Natural killer cell (primary cell): ENCODE measurements around the gene GRID1. TPM values are rescaled to one million over a fixed set of nuclear protein-coding genes. Genes with fewer than 3 reads are reported as not detected.

Experiments used
- ATAC-seq, 3 donors: fragments of 150-1000 bp in 2 of 3; fragments of 200-7000 bp in 1 of 3; cut with Tn5 transposase; 1 replicate in 1 of 3; 2 replicates in 2 of 3; pipeline ENCODE4 v1.10.0; 2021; ENCODE audit warnings: mild to moderate bottlenecking in 2 of 3, moderate library complexity in 2 of 3
- DNase-seq, 2 donors: peaks; one replicate each; pipeline versions ENCODE4 v3.0.0 to v3.0.0-alpha.2; 2013 to 2021; ENCODE audit warnings: mixed read lengths in 1 of 2
- H3K27ac ChIP-seq: one replicate; pipeline ENCODE4 v1.5.1; 2013; ENCODE audit warnings: mild to moderate bottlenecking, low read length
- H3K27me3 ChIP-seq: one replicate; pipeline ENCODE4 v1.6.1; 2013; ENCODE audit warnings: low read length; ENCODE audit not compliant: control insufficient read depth, insufficient read depth
- H3K36me3 ChIP-seq: one replicate; pipeline ENCODE4 v1.6.1; 2013; ENCODE audit warnings: low read length; ENCODE audit not compliant: control insufficient read depth, insufficient read depth
- H3K4me1 ChIP-seq: one replicate; pipeline ENCODE4 v1.6.1; 2013; ENCODE audit warnings: low read length; ENCODE audit not compliant: control insufficient read depth, insufficient read depth
- H3K4me3 ChIP-seq: one replicate; pipeline ENCODE4 v1.5.1; 2013; ENCODE audit warnings: low read length
- H3K9me3 ChIP-seq: one replicate; pipeline ENCODE4 v1.6.1; 2013; ENCODE audit warnings: low read length; ENCODE audit not compliant: control insufficient read depth, insufficient read depth
- H3K27ac Mint-ChIP-seq, 2 donors: one replicate each; pipeline ENCODE4 v1.8.0; 2022; ENCODE audit warnings: mild to moderate bottlenecking in 2 of 2, mixed read lengths in 2 of 2, moderate library complexity in 1 of 2
- H3K27me3 Mint-ChIP-seq, 2 donors: one replicate each; pipeline ENCODE4 v1.8.0; 2022; ENCODE audit warnings: low read depth in 2 of 2, mixed read lengths in 2 of 2
- H3K36me3 Mint-ChIP-seq: one replicate; pipeline ENCODE4 v1.8.0; 2022; ENCODE audit warnings: mixed read lengths
- H3K4me1 Mint-ChIP-seq, 2 donors: one replicate each; pipeline ENCODE4 v1.8.0; 2022; ENCODE audit warnings: mixed read lengths in 2 of 2
- H3K4me3 Mint-ChIP-seq: one replicate; pipeline ENCODE4 v1.8.0; 2022; ENCODE audit warnings: mild to moderate bottlenecking, moderate library complexity, mixed read lengths
- H3K9me3 Mint-ChIP-seq, 2 donors: one replicate each; pipeline ENCODE4 v1.8.0; 2022; ENCODE audit warnings: mixed read lengths in 2 of 2
- WGBS: methylation state at CpG from one replicate; pipeline ENCODE4 v1.1.7; 2013; ENCODE audit warnings: missing lambda C conversion rate; ENCODE audit not compliant: insufficient coverage; 5-methylcytosine and 5-hydroxymethylcytosine counted together
- intact Hi-C: fragments of 100-400 bp; cut with micrococcal nuclease; formaldehyde crosslinking; loops from one replicate; pipeline ENCODE4 v1.14.2; 2022
- total RNA-seq, 4 donors: library from RNA; stranded (reverse); fragments of 120-200 nt in 1 of 4; gene quantifications; one replicate each; pipeline versions ENCODE4 v1.2.3 to v1.2.4, GENCODE V29; 2013 to 2022
- TF ChIP-seq, protein P1 (sequence below): fragments of 200-600 bp; IDR thresholded peaks from one replicate; pipeline ENCODE4 v1.8.0; 2022; ENCODE audit warnings: antibody characterized with exemption

GRID1 gene
- total RNA-seq, 3 donors from 2014 or later (not counting 1 experiment from before 2014, with no cell fraction given) = not detected

DNA sequence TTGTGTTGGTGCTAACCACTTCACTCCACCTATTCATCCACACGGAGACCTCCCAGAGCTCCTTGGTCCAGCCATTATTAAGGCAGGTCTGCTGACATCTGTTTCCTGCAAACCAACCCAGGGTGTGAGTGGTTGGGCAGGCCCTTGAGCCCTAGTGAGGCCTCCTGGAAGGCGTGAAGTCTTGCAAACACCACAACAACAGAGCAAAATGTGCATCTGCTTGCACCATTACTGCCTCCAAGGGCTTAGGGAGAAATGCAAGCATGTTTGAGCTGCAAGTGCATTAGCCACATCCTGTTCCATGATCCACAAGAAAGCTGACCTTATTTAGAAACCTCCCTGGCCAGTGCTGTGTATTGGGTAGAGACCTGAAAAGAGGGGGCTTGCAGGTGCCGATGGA, 325.5 kb downstream of the GRID1 start:
- TF ChIP-seq, protein P1, sequence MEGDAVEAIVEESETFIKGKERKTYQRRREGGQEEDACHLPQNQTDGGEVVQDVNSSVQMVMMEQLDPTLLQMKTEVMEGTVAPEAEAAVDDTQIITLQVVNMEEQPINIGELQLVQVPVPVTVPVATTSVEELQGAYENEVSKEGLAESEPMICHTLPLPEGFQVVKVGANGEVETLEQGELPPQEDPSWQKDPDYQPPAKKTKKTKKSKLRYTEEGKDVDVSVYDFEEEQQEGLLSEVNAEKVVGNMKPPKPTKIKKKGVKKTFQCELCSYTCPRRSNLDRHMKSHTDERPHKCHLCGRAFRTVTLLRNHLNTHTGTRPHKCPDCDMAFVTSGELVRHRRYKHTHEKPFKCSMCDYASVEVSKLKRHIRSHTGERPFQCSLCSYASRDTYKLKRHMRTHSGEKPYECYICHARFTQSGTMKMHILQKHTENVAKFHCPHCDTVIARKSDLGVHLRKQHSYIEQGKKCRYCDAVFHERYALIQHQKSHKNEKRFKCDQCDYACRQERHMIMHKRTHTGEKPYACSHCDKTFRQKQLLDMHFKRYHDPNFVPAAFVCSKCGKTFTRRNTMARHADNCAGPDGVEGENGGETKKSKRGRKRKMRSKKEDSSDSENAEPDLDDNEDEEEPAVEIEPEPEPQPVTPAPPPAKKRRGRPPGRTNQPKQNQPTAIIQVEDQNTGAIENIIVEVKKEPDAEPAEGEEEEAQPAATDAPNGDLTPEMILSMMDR = no peak

DNA sequence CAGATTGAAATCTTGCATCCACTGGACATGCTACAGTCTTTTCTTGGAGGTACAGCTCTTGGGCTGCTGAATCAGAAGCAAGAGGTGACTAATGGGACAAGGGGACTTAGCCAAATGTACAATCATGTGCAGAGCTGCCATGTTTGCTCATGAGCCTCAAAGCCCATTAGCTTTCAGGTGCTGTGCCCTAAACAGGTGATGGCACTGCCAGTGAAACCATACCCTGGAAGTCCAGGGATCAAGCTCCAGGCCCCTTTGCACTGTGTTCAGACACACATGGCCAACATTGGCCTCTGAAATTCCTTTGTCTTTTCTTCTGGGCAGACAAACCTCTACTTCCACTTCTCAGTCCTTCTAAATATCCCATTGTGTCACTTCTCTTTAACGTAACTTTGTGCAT, 328.2 kb downstream of the GRID1 start:
- Mint-ChIP-seq H3K4me3 (no peak overlapping the region), H3K27me3 (peaks cover 0 to 2% of the 10 kb centered on the region in 2 donors), H3K36me3 (no peaks in the 10 kb centered on the region), H3K27ac (no peak overlapping the region), H3K9me3 (peaks cover 0 to 2% of the 10 kb centered on the region in 2 donors), H3K4me1 (no peaks in the 10 kb centered on the region)
- intact Hi-C loops = no loop called here
- H3K27me3 ChIP-seq = no peaks in the 10 kb centered on the region
- H3K4me3 ChIP-seq = no peak overlapping the region
- TF ChIP-seq, protein P1 = no peak
- no peaks in the 10 kb centered on the region for H3K4me1 ChIP-seq
- H3K27ac ChIP-seq = no peak overlapping the region
- ATAC-seq (no peak), DNase-seq (no peak)
- H3K36me3 ChIP-seq = no peaks in the 10 kb centered on the region
- H3K9me3 ChIP-seq = no peaks in the 10 kb centered on the region
- WGBS = no CpG with 5 or more reads among the region's 1 CpG

More for the DNA sequence above, 325.5 kb downstream of the GRID1 start:
- WGBS = 63% methylated on average over 3 of the region's 3 CpGs
- Histone ChIP-seq H3K9me3 (no peaks in the 10 kb centered on the region), H3K27me3 (no peaks in the 10 kb centered on the region), H3K4me3 (no peak overlapping the region), H3K4me1 (no peaks in the 10 kb centered on the region), H3K27ac (no peak overlapping the region), H3K36me3 (no peaks in the 10 kb centered on the region)
- Mint-ChIP-seq H3K4me3 (no peak overlapping the region), H3K9me3 (peaks cover 0 to 2% of the 10 kb centered on the region in 2 donors), H3K4me1 (no peaks in the 10 kb centered on the region), H3K27me3 (peaks cover 5 to 6% of the 10 kb centered on the region in 2 donors), H3K36me3 (no peaks in the 10 kb centered on the region), H3K27ac (no peak overlapping the region)
- intact Hi-C loops = no loop called here
- DNase-seq (no peak), ATAC-seq (no peak)

DNA sequence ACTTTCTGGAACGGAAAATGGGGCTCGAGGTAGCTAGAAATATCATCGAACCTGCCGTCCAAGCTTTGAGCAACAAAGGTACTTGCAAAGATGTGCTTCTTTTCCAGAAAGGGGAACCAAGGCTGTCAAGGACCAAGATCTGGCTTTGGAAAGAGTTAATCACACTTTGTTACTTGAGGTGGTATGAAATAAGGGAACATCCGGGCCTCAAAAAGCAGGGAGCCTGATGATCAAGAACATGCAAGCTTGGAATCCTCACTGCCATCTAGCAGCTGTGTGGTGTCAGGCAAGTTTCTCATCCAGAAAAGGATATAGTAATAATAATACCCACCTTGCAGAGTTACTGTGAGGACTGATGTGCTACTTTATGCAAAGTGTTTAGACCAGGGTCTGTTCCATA, 329.5 kb downstream of the GRID1 start:
- Mint-ChIP-seq H3K27me3 (peaks cover 0 to 2% of the 10 kb centered on the region in 2 donors), H3K27ac (no peak overlapping the region), H3K4me3 (no peak overlapping the region), H3K36me3 (no peaks in the 10 kb centered on the region), H3K9me3 (peaks cover 0 to 2% of the 10 kb centered on the region in 2 donors), H3K4me1 (no peaks in the 10 kb centered on the region)
- TF ChIP-seq, protein P1 = no peak
- DNase-seq (no peak), ATAC-seq (no peak)
- Histone ChIP-seq H3K4me1 (no peaks in the 10 kb centered on the region), H3K36me3 (no peaks in the 10 kb centered on the region), H3K27ac (no peak overlapping the region), H3K9me3 (no peaks in the 10 kb centered on the region), H3K27me3 (no peaks in the 10 kb centered on the region), H3K4me3 (no peak overlapping the region)
- intact Hi-C loops = no loop called here
- 93% methylated on average over 5 of the region's 5 CpGs for WGBS

DNA sequence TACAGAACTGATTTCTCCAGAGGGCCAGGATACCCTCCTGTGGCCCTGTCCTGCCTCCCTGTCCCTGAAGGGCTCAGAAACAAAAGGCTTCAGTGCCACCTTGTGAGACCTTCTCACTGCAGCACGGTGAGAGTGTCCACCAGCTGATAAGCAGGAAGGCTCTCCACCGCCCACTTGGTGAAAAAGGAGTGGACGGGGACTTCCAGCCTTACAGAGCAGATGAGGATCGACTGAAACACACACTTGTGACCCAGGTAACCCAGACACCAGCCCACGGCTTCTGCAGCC, 330.1 kb downstream of the GRID1 start:
- H3K9me3 Mint-ChIP-seq = peaks cover 0 to 2% of the 10 kb centered on the region in 2 donors
- no peaks in the 10 kb centered on the region for H3K36me3 Mint-ChIP-seq

More for the DNA sequence above, 330.1 kb downstream of the GRID1 start:
- H3K9me3 ChIP-seq = no peaks in the 10 kb centered on the region
- H3K36me3 ChIP-seq = no peaks in the 10 kb centered on the region
- no peaks in the 10 kb centered on the region for H3K27me3 ChIP-seq
- H3K27ac ChIP-seq = no peak overlapping the region
- Mint-ChIP-seq H3K27ac (no peak overlapping the region), H3K27me3 (peaks cover 0 to 2% of the 10 kb centered on the region in 2 donors), H3K4me1 (no peaks in the 10 kb centered on the region), H3K4me3 (no peak overlapping the region)
- DNase-seq (no peak), ATAC-seq (no peak)
- intact Hi-C loops = no loop called here
- TF ChIP-seq, protein P1 = no peak
- H3K4me3 ChIP-seq = no peak overlapping the region
- no peaks in the 10 kb centered on the region for H3K4me1 ChIP-seq
- WGBS = 82% methylated on average over 5 of the region's 5 CpGs
